SU-DHL-6 (cell line): ENCODE data around the gene IRAK2.
"Not testable (repeated sequence)": the region's sequence is repeated elsewhere in the genome, so short reads cannot be mapped to it uniquely, and the experiment has no call there.

Experiments used
- H2AFZ ChIP-seq: fragments of 200-600 bp; sonication (generic); 2 replicates; pipeline ENCODE4 v1.6.1; 2014; ENCODE audit warnings: low read depth, mild to moderate bottlenecking, moderate library complexity, mixed read lengths, antibody characterized with exemption, low read length; ENCODE audit not compliant: severe bottlenecking
- H3F3A ChIP-seq: fragments of 200-600 bp; shearing (Covaris generic); 2 replicates; pipeline ENCODE4 v1.6.0; 2016; ENCODE audit warnings: antibody characterized with exemption, mild to moderate bottlenecking; ENCODE audit not compliant: insufficient read depth
- H3K27ac ChIP-seq: fragments of 200-600 bp; sonication (generic); 2 replicates; pipeline ENCODE4 v1.5.1; 2016; ENCODE audit warnings: low read depth, mild to moderate bottlenecking, low read length, moderate library complexity, mixed read lengths
- H3K27me3 ChIP-seq: fragments of 200-600 bp; sonication (generic), shearing (Covaris generic); 2 replicates; pipeline ENCODE4 v1.6.0; 2014; ENCODE audit warnings: mild to moderate bottlenecking, low read length
- H3K36me3 ChIP-seq: fragments of 200-600 bp; sonication (generic); 2 replicates; pipeline ENCODE4 v1.6.1; 2014; ENCODE audit warnings: mild to moderate bottlenecking, low read length, mixed read lengths
- H3K4me2 ChIP-seq: fragments of 300-600, 200-600 bp; shearing (Covaris generic), sonication (generic); 2 replicates; pipeline ENCODE4 v1.6.0; 2014; ENCODE audit warnings: low read length, low read depth, mild to moderate bottlenecking; ENCODE audit not compliant: poor library complexity, severe bottlenecking
- H3K4me3 ChIP-seq: fragments of 200-600 bp; sonication (generic); 2 replicates; pipeline ENCODE4 v1.5.1; 2014; ENCODE audit warnings: antibody characterized with exemption, low read length, mild to moderate bottlenecking, mixed read lengths; ENCODE audit not compliant: insufficient read depth, poor library complexity, severe bottlenecking
- H3K79me2 ChIP-seq: fragments of 200-600 bp; sonication (generic); 2 replicates; pipeline ENCODE4 v1.6.1; 2014; ENCODE audit warnings: mild to moderate bottlenecking, low read length, moderate library complexity; ENCODE audit not compliant: insufficient read depth
- H3K9ac ChIP-seq: fragments of 200-600 bp; sonication (generic); 2 replicates; pipeline ENCODE4 v1.7.0; 2014; ENCODE audit warnings: mild to moderate bottlenecking, low read length
- H3K9me2 ChIP-seq: fragments of 200-600 bp; sonication (generic); replicated peaks from 2 replicates; pipeline ENCODE4 v1.6.1; 2014; ENCODE audit warnings: low read length; ENCODE audit not compliant: insufficient read depth
- H3K9me3 ChIP-seq: fragments of 200-600 bp; sonication (generic); 2 replicates; pipeline ENCODE4 v1.6.1; 2014; ENCODE audit warnings: low read length, mixed read lengths; ENCODE audit not compliant: insufficient read depth
- H4K20me1 ChIP-seq: fragments of 200-600 bp; sonication (generic); 2 replicates; pipeline ENCODE4 v1.6.1; 2014; ENCODE audit warnings: low read depth, mild to moderate bottlenecking, antibody characterized with exemption, low read length, moderate library complexity, mixed read lengths
- CTCF ChIP-seq: fragments of 200-600 bp; sonication (generic); IDR thresholded peaks from one replicate; pipeline ENCODE4 v1.5.1; 2017; ENCODE audit warnings: antibody characterized with exemption, mild to moderate bottlenecking, low read length, moderate library complexity; ENCODE audit not compliant: insufficient read depth, poor library complexity, severe bottlenecking
- EZH2phosphoT487 ChIP-seq: fragments of 200-600 bp; sonication (generic), shearing (Covaris generic); conservative IDR thresholded peaks from 2 replicates; pipeline ENCODE4 v1.6.1; 2018; ENCODE audit warnings: mild to moderate bottlenecking, antibody characterized with exemption, low read length, moderate library complexity, mixed read lengths

The IRAK2 gene

GRCh38 chr3:10269443-10269842, 104.7 kb downstream of the IRAK2 start:
- no peak for TF ChIP-seq CTCF
- no peak for TF ChIP-seq EZH2phosphoT487
- Histone ChIP-seq H3K27ac (no peak overlapping the region), H3K27me3 (no peaks in the 10 kb centered on the region), H3K9me3 (no peaks in the 10 kb centered on the region), H2AFZ (no peak overlapping the region), H3K9me2 (no peaks in the 10 kb centered on the region), H3K4me3 (no peak overlapping the region), H3K9ac (no peak overlapping the region), H4K20me1 (peaks cover 11% of the 10 kb centered on the region; the same call in 1 of the 2 replicates), H3K4me2 (no peak overlapping the region), H3K36me3 (peaks cover 30% of the 10 kb centered on the region), H3F3A (no peaks in the 10 kb centered on the region), H3K79me2 (peaks cover 93% of the 10 kb centered on the region)

- H3K9me2 ChIP-seq, H3K4me3 ChIP-seq, H3K9me3 ChIP-seq, H3K27ac ChIP-seq, H3K4me2 ChIP-seq, H3K27me3 ChIP-seq, H3K9ac ChIP-seq, H2AFZ ChIP-seq, H3F3A ChIP-seq: not testable (repeated sequence)
- Histone ChIP-seq H3K36me3 (peaks cover 18% of the 10 kb centered on the region), H3K79me2 (peaks cover 93% of the 10 kb centered on the region), H4K20me1 (peaks cover 11% of the 10 kb centered on the region; the same call in 1 of the 2 replicates)
Measured at GRCh38 chr3:10272476-10272875, 107.8 kb downstream of the IRAK2 start.

GRCh38 chr3:10272977-10273376, 108.3 kb downstream of the IRAK2 start:
- Histone ChIP-seq H3K36me3 (peaks cover 13% of the 10 kb centered on the region), H3K27me3 (no peaks in the 10 kb centered on the region), H3K4me2 (no peak overlapping the region), H3K27ac (no peak overlapping the region), H3K9ac (no peak overlapping the region), H3K79me2 (peaks cover 88% of the 10 kb centered on the region), H3F3A (no peaks in the 10 kb centered on the region), H3K4me3 (no peak overlapping the region), H4K20me1 (peaks cover 11% of the 10 kb centered on the region; the same call in 1 of the 2 replicates), H3K9me3 (no peaks in the 10 kb centered on the region), H2AFZ (no peak overlapping the region), H3K9me2 (no peaks in the 10 kb centered on the region)
- no peak for TF ChIP-seq CTCF
- TF ChIP-seq EZH2phosphoT487: no peak

DNA sequence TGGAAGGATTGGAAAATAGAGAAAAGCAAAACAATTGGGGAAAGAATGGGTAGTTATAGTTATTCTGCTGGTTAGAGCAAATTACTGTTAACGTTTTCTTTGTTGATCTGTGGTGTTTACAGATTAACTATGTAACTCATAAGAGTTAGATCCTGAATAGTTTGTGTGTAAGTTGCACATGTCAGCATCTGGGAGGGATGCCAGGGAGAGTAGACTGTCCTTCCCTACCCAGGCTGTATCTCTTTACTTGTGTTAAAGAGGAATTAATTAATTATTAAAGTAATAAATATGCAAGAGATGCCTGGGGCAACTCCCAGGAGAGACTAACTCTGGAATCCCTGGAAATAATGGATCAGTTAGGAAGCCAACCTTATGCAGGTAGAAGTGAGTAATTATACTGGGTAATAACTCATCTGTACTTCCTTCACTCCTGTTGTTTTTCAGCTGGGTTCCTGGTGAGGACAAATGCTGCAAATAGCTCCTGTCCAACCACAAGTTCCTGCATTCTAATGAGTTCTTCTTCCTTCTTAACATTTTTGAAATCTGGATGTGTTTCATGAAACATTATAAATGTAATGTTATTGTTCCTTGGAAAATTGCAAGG, 109.1 kb downstream of the IRAK2 start:
- Histone ChIP-seq H3K27me3 (no peaks in the 10 kb centered on the region), H3K27ac (no peak overlapping the region), H4K20me1 (peaks cover 11% of the 10 kb centered on the region; the same call in 1 of the 2 replicates), H3K9me2 (no peaks in the 10 kb centered on the region), H3K79me2 (peaks cover 80% of the 10 kb centered on the region), H3K36me3 (peaks cover 12% of the 10 kb centered on the region), H3K9ac (no peak overlapping the region), H3K4me3 (no peak overlapping the region), H2AFZ (no peak overlapping the region), H3K9me3 (no peaks in the 10 kb centered on the region), H3F3A (no peaks in the 10 kb centered on the region), H3K4me2 (no peak overlapping the region)
- TF ChIP-seq CTCF (no peak), EZH2phosphoT487 (no peak)
